Stimulated activated CD8-positive, alpha-beta memory T cell treated with anti-CD3 and anti-CD28 coated beads, Interleukin-7, amount 100 ng/mL, for 1 hour (primary cell): ENCODE data around the gene AADAC.
"Not testable (repeated sequence)": the region's sequence is repeated elsewhere in the genome, so short reads cannot be mapped to it uniquely, and the experiment has no call there.

ENCODE experiments used
- DNase-seq, 2 donors: peaks; one replicate each; pipeline ENCODE4 v3.0.0-alpha.2; 2020; ENCODE audit warnings: low read depth in 2 of 2

AADAC gene, protein sequence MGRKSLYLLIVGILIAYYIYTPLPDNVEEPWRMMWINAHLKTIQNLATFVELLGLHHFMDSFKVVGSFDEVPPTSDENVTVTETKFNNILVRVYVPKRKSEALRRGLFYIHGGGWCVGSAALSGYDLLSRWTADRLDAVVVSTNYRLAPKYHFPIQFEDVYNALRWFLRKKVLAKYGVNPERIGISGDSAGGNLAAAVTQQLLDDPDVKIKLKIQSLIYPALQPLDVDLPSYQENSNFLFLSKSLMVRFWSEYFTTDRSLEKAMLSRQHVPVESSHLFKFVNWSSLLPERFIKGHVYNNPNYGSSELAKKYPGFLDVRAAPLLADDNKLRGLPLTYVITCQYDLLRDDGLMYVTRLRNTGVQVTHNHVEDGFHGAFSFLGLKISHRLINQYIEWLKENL

DNA sequence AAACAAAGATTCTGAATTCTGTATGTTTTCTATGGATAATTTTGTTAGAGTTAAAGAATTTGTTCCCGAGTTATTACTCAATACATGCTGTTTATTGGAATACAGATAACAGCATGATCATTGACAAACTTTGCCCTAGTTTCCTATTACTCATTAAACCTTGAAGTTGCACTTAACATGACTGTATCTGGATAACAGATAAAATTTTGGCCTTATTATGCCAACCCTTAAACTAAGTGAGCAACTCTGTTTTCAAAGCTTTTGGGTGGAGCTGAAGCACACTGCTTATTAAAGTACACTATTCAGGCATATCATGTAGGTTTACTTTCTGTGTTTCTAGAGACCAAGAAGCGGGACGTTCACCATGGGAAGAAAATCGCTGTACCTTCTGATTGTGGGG, at the start of gene AADAC:
Gene AADAC (plus strand): TSS at position 318 of the 400 bp plus-strand sequence. CDS start 47 bp downstream, at position 365.
- no peak for DNase-seq

DNA sequence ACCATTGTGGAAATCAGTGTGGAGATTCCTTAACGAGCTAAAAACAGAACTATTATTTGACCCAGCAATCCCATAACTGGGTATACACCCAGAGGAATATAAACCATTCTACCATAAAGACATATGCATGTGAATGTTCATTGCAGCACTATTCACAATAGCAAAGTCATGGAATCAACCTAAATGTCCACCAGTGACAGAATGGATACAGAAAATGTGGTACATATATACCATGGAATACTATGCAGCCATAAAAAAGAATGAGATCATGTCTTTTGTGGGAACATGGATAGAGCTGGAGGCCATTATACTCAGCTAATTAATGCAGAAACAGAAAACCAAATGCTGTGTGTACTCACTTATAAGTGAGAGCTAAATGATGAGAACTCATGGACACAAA, 49.2 kb upstream of the AADAC start:
- DNase-seq = not testable (repeated sequence)

DNA sequence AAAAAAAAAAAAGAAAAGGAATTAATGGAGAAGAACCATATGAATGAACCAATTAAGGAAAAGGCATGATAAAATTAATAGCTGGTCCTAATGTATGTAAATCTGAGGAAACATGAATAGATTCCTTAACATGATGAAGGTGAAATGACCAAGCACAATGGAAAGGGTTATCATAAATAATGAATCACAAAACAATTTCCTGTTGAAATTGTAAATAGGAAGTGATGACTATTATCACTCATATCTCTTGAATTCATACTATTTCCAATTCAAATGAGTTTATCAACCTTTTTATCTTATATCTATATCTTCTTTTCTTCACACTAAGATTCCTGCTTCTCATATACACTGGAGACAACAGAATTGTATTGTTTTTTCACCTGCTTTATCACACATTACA, 48.2 kb upstream of the AADAC start:
- DNase-seq = no peak

DNA sequence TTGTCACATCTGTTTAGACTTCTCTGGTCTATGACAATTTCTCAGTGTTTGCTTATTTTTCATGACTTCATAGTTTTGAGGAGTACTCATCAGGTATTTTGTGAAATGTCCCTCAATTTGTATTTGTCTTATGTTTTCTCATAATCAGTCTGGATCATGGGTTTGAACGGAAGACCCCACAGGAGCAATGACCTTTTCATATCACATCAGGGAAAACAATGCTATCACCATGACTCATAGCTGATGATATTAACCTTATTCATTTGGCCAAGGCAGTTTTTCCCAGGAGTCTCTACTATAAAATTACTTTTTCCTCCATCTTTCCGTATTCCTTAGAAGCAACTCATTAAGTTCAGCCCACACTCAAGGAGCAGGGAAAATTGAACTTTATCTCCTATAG, 47.5 kb upstream of the AADAC start:
- DNase-seq = no peak

DNA sequence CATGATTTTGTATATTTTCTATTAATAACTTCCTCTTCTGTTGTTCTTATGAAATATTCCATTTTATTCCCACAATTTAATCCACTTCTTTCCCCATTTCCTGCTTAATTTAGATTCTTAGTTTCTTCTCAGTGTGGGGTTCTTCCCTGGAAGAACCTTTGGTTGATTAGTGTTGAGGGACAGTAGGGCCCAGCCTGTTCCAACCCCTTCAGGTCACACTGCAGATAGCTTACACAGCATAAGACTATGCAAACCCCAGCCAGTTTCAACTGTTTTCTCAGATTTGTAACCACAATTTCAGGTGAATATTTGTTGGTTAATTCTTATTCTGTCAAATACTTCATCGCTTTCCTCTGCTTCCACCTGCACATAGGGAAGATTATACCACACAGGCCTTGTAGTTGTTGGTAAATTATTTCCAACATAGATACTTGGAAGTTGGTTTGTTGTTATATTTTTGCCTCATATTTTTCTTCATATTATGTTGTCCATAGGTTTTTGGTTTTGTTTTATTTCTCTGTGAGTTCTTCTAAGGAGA, 45.5 kb upstream of the AADAC start:
- DNase-seq = no peak

DNA sequence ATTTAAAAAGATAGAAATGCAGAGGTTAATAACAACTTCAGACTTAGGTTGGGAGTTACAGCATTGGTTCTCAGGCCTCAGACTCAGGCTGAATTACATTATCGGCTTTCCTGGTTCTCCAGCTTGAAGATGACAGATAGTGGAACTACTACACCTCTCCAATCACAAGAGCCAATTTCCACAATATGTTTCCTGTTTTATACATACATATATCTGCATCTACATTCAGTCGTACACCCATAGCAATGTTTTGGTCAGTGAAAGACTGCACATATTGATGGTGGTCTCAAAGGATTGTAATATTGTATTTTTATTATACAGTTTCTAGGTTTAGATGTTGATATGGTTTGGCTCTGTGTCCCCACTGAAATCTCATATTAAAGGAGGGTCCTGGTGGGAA, 44.7 kb upstream of the AADAC start:
- no peak for DNase-seq

DNA sequence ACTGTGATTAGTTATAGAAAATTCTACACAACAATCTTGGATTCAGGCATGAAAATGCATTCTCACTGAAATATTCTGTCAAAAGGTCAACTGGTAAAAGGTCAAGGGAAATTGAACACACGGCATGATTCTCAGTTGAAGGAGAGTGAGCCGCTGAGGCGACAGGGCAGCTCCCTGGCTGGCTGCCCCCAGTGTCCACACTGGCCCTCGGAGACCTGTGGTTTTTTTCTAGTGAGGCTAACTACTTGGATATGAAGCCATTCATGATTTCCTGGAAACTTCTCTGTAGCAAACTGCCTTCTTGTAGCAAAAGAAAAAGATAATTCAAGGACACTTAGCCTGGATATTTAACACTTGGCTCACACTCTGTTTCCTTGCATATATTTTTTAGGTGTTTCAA, 43.0 kb upstream of the AADAC start:
- DNase-seq = no peak

DNA sequence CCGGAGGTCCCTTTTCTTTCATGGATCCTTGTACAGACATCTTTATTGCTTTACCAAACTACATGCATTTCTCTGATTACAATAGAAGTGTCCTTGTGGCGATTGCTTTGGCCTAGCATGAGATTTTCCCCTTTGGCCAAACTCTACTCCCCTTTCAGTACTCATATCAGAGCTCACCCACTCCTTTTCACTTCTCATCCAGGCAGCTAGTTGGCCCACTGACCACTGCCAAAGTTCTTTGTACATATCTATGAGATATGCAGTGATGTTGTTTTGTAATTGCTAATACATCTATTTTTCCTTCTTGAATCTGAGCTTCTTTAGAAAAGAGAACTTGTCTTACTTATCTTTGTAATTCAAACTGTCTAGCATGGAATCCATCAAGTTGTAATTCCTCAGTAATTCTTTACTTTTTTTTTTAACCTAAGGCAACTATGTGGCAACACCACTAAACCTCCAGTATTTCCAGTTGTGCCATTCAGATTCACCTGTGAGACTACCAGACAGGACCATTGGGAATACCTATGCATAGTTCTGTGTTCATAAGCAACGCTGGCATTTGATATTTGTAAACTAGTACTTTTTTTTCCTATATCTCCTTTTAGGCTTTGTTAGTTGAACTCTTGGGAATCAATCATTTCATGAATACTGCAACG, 41.0 kb upstream of the AADAC start:
- no peak for DNase-seq

DNA sequence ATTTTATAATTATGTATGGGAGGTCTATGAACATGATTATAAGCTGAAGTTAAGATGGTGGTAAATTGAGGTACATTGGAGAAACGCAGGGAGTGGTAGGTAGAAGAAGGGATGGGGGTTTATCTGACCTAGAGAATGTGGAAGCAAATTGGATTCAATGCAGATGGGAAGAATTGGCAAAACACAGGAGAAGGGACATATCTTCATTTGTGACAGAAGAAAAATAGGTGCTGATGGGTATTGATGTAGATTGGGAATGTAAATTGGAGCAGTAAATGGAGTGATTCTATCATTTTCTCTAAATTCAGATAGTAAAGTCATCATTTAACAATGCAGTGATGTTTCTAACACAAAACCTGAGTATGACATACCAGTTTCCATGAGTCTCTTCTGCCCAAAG, 39.7 kb upstream of the AADAC start:
- DNase-seq = no peak

DNA sequence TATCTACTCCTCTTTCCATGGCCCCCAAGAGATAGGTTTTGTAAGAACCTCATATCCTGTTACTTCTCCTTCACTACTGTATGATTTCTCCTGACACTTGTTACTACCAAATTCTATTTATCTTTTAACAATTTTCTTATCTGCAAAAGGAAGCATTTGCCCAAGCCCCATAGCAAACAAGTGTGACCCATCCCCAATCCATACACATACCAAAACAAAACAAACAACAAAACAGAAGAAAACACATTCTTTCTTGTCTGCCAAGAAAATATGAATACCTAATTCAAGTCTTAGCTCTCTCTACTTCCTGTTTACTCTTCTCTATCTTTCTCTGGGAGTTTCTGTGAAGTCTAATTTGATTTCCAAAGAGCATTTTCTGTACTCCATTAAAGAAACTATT, 39.0 kb upstream of the AADAC start:
- no peak for DNase-seq

DNA sequence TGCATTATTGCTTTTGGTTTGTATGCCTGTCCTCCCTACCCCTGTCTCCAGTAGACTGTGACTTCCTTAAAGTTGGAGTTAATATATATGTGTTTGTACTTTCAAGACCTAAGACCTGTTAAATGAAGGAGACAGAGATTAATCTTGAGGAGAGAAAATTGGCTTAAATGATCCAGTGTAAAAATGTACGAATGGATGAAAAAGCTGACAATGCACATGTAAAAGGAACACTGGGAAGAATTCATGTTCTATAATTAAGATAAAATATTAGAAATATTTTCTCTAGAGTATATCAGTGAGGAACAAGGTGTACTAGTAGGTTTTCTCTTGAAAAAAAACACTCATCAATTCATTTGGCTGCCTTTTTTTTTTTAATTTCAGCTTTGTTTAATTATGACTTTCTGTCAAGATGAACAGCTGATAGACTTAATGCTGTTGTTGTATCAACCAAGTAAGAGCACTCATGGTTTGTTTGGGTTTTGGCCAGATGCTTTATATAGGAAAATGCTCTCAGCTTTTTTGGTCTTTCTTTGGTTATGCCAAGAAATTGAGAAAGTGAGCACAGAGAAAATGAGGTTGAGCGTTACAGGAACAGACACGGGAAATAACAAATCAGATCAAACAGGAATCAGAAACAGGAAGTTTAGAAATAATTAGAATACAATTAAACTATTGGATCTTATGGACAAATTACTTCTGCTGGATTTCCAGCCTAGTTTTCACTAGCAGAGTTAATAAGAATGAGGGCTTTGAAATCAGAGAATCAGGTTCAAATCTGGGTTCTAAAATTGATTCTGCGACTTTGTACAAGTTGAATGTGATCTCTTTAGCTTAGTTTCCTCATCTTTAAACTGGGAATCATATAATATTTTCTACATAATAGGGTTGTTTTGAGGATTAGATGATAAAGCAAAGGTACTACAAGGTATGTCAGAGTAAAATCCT, 38.3 kb upstream of the AADAC start:
- DNase-seq = no peak

DNA sequence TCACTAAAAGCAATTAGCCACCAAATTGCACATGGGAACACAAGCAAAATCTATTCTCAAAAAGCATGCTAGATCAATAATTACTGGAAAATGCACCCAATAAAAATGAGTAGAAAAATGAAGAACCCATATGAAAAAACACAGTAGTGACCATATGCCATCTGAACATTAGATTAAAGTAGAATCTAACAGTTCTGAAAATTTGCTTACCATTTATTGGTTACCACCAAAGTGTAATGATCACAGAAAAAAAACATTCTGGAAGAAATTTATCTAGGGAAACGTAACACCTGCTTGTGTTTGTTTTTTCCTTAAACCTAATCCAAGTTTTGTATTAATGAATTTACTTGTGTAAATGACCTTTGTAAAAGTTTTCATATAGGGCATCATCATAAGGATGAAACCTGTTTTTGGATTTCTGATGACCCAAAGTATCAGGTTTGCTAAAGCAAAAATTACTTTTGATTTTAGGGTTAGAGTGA, 37.6 kb upstream of the AADAC start:
- no peak for DNase-seq

DNA sequence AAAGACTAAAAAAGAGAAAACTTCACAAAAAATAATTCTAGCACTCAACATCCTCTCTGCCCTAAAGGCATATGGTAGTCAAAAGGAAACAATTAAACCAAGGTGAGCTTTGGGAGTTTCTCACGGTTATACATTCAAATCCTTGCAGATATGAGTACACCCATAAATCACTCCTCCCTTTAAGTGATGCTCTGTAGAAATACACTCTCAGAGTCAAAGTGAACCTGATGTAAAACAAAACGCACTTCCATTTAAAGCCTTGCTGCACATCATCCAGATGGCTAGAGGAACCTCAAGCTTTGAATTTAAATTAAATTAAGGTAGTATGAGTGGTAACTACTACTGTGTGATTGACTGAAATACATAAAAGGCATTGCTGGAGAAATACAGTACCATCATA, 36.0 kb upstream of the AADAC start:
- DNase-seq = no peak

DNA sequence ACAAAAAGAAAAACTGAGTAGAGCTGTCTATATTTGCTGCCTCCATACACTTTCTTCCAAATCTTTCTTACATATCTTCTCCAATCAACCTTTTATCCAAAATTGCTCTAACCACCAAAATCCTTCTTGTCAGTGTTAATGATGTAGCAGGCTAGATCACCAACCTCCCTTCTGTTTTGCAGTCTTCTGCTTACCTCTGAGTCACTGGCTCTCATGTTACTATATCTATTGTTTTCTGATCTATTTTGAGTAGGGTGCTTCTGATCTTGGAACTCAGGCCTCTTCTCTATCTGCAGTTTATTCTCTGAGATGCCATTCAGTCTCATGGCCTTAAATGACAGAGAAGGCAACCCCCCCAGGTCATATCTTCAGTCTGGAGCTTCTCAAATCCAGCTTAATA, 26.3 kb upstream of the AADAC start:
- no peak for DNase-seq

DNA sequence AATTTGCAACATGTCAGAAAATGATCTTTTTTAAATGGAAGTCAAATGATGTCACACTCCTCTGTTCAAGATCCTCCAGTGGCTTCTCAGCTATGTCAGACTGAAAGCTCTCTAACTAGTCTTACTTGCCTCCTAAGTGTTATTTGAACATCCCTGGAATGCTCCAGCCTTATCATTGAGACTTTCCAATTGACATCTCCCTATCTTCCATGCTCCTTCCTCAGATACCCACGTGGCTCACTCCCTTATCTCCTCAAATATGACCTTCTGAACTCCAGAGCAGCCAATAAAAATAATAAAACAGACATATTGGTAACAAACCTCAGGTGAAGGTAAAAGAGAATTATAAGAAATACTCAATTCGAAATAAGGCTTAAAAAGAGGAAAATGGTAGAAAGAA, 25.5 kb upstream of the AADAC start:
- no peak for DNase-seq

DNA sequence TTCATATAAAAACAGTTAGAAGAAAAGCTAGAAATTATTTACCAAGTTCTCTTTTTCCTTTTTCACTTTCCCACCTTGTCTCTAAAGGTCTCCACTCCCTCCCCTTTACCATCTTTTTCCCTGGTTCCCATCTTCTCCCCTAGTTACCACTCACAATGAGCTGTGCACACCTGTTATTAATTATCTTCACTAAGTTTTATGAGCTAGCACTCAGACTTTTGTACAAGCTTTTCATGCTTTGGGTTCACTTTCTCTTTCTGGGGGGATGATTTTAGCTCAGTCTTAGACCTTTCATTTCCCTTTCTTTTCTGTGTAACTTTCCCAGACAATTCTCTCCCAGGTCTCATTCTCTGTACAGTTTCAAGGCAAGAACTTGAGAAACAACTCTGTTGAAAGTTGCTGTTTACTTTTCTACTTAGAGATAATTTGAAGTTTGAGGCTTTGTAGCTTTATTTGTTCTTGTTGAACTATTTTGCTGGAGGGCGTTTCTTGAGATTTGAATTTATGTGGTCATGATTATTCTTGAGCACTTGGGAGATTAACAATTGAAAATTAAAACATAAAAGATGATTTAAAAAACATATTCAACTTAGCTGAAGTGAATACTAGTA, 24.0 kb upstream of the AADAC start:
- DNase-seq = no peak

DNA sequence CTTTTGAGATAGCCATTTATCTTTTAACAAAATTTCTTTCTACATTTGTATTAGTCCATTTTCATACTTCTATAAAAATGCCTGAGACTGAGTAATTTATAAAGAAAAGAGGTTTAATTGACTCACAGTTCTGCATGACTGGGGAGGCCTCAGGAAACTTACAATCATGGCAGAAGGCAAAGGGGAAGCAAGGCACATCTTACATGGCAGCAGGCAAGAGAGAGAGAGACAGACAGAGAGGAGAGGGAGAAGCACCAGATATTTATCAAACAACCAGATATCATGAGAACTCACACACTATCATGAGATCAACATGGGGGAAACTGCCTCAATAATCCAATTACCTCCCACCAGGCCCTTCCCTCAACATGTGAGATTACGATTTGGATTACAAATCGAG, 23.2 kb upstream of the AADAC start:
- not testable (repeated sequence) for DNase-seq

DNA sequence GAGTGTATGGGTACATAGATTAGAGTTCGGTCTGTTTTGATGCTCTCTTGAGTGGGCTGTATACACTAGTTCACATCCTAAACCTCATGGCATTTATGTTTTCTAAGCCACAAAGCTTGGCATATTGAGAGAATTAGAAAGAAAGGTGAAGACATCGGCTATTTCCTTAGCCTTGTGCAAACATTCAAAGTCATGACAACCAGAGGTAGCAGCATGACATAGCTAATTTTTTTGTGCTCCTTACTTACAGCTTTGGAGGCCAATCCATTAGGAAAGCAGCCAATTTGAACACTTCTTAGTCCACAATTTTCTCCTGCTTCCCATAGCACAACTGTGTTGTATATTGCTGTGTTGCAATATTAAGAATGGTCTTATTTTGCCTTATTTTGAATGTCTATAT, 21.5 kb upstream of the AADAC start:
- DNase-seq = no peak

DNA sequence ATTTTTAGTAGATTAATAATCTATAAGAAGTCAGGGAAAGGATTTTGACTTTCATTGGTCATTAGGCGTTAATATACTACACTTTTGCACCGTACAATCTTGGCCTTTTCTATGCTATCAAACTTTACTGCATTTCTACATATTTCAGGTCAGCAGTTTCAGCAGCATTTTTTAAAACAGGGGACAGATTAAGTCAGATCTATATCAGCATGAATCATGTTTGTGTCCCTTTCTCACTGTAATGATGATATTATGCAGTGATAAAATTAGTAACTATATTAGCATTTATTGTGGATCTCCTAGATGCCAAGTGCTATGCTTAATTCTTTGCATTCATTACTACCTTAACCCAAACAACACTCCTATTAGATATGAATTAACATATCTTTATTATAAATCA, 20.3 kb upstream of the AADAC start:
- no peak for DNase-seq

DNA sequence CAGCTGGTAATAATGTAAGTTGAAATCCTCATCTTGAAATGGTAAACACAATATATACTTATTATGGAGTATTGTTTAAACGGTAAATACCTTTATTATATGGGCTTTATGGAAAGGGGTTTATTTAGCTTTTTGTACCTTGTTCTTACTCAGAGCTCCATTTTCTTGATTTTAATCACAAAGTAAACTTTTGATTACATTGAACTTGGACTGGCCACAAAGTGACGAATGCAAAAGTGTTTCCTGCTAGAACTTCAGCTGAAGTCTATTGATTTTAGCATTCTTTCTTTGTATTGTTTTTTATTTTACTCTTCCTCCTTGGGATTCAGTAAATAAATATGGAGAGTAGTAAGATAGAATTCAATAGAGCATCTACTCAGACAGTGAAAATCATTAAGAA, 19.8 kb upstream of the AADAC start:
- DNase-seq = no peak

DNA sequence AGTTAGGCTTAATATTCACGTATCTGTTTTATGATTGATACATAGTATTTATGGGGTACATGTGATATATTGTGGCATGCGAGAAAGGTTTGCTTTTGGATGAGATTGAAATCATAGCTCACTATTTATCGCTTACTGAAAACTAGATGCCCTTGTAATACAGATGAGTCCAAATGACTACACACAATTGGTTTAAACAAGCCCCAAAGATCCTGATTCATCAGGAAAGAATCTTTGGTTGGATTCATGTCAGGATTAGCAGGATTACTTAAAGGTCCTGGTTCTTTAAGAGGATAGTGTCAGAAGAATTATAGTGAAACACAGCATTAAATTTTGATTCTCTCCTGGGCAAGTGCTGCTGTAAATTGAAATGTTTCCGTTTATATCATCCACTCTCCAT, 18.6 kb upstream of the AADAC start:
- no peak for DNase-seq
